H1 (cell line): ENCODE results near the gene PDE9A. TPM values are rescaled to one million over a fixed set of nuclear protein-coding genes. Genes with fewer than 3 reads are reported as not detected.

ENCODE experiments used
- CTCF ChIA-PET: fragments of 300-600 bp; sonication (Branson Sonifier 250); formaldehyde crosslinking; loops from one replicate; lab custom pipeline; 2021; ENCODE audit not compliant: partially characterized antibody; lab: Charles Lee
- POLR2A ChIA-PET: fragments of 300-600 bp; sonication (Branson Sonifier 250); formaldehyde crosslinking; loops from one replicate; lab custom pipeline; 2021; ENCODE audit warnings: inconsistent platforms; ENCODE audit not compliant: partially characterized antibody; lab: Charles Lee
- DNase-seq, 2 experiments: peaks; one replicate each; pipeline versions ENCODE4 v3.0.0 to v3.0.0-alpha.2; 2010 to 2022; ENCODE audit warnings: low spot score in 2 of 2, low read depth in 1 of 2, mixed read lengths in 1 of 2
- FAIRE-seq: peaks from 2 replicates; lab custom pipeline; 2011; peaks lifted over from hg19 to GRCh38; lab: Jason Lieb, UNC
- H2AFZ ChIP-seq: 2 replicates; pipeline ENCODE4 v1.8.1; 2012; ENCODE audit warnings: low read length, inconsistent platforms
- H2AK5ac ChIP-seq: 2 replicates; pipeline ENCODE4 v1.6.1; 2013; ENCODE audit warnings: low read depth, low read length
- H2BK120ac ChIP-seq: replicated peaks from 2 replicates; pipeline ENCODE3; 2013; ENCODE audit warnings: low read depth, low read length, inconsistent platforms
- H2BK12ac ChIP-seq: 2 replicates; pipeline ENCODE4 v1.6.1; 2013; ENCODE audit warnings: low read depth, low read length
- H2BK15ac ChIP-seq: 2 replicates; pipeline ENCODE4 v1.6.1; 2013; ENCODE audit warnings: low read length
- H2BK20ac ChIP-seq: 2 replicates; pipeline ENCODE4 v1.6.1; 2013; ENCODE audit warnings: low read length
- H2BK5ac ChIP-seq: 2 replicates; pipeline ENCODE4 v1.6.1; 2013; ENCODE audit warnings: low read depth, low read length
- H3K14ac ChIP-seq: 2 replicates; pipeline ENCODE4 v1.6.1; 2013; ENCODE audit warnings: inconsistent platforms; ENCODE audit not compliant: insufficient read length
- H3K18ac ChIP-seq: 2 replicates; pipeline ENCODE4 v1.6.1; 2013; ENCODE audit warnings: low read length; ENCODE audit errors: extremely low read depth
- H3K23ac ChIP-seq: 2 replicates; pipeline ENCODE4 v1.6.1; 2013; ENCODE audit warnings: inconsistent platforms; ENCODE audit not compliant: insufficient read length
- H3K23me2 ChIP-seq: 2 replicates; pipeline ENCODE4 v1.6.1; 2013; ENCODE audit warnings: low read depth, low read length
- H3K27ac ChIP-seq: 2 replicates; pipeline ENCODE4 v1.6.1; 2011; ENCODE audit warnings: low read depth, low read length, inconsistent platforms
- H3K27me3 ChIP-seq, 4 experiments: replicated peaks in 1 of 4; 1 replicate in 1 of 4; 2 replicates in 3 of 4; pipeline versions ENCODE4 v1.6.1 to v1.8.1; 2011 to 2013; ENCODE audit warnings: low read length in 3 of 4, mild to moderate bottlenecking in 3 of 4, inconsistent platforms in 2 of 4, mixed read lengths in 2 of 4, moderate library complexity in 1 of 4; ENCODE audit not compliant: control insufficient read depth in 3 of 4, insufficient read depth in 3 of 4; ENCODE audit errors: extremely low read depth in 1 of 4
- H3K36me3 ChIP-seq, 4 experiments: 2 replicates each; pipeline versions ENCODE4 v1.6.1 to v1.8.1; 2011 to 2013; ENCODE audit warnings: mild to moderate bottlenecking in 4 of 4, low read length in 3 of 4, moderate library complexity in 2 of 4, control low read depth in 1 of 4, inconsistent platforms in 1 of 4; ENCODE audit not compliant: insufficient read depth in 4 of 4, control insufficient read depth in 2 of 4
- H3K4ac ChIP-seq: replicated peaks from 2 replicates; pipeline ENCODE3; 2013; ENCODE audit warnings: low read length, low read depth, mixed read lengths, inconsistent platforms; ENCODE audit not compliant: insufficient read length
- H3K4me1 ChIP-seq, 4 experiments: replicated peaks in 1 of 4; 1 replicate in 1 of 4; 2 replicates in 3 of 4; pipeline versions ENCODE4 v1.6.1 to v1.8.1; 2011 to 2013; ENCODE audit warnings: low read length in 3 of 4, inconsistent platforms in 2 of 4, mixed read lengths in 1 of 4; ENCODE audit not compliant: insufficient read depth in 4 of 4, control insufficient read depth in 3 of 4
- H3K4me2 ChIP-seq, 2 experiments: 2 replicates each; pipeline versions ENCODE4 v1.6.1 to v1.8.1; 2011 to 2013; ENCODE audit warnings: low read depth in 2 of 2, low read length in 2 of 2, control low read depth in 1 of 2, inconsistent platforms in 1 of 2, mild to moderate bottlenecking in 1 of 2; ENCODE audit not compliant: insufficient read depth in 1 of 2
- H3K4me3 ChIP-seq, 4 experiments: fragments of 200-600, 300-600 bp in 1 of 4; sonication (generic), shearing (Covaris generic), sonication (Bioruptor Twin) in 1 of 4; 2 replicates each; pipeline versions ENCODE4 v1.5.1 to v1.8.1; 2011 to 2016; ENCODE audit warnings: low read length in 4 of 4, low read depth in 3 of 4, control low read depth in 2 of 4, inconsistent platforms in 2 of 4, mild to moderate bottlenecking in 2 of 4, mixed read lengths in 1 of 4, moderate library complexity in 1 of 4; ENCODE audit not compliant: insufficient read depth in 2 of 4; ENCODE audit errors: extremely low read depth in 1 of 4
- H3K56ac ChIP-seq: replicated peaks from 2 replicates; pipeline ENCODE3; 2013; ENCODE audit warnings: low read depth, mild to moderate bottlenecking, mixed read lengths, low read length, inconsistent platforms; ENCODE audit not compliant: insufficient read length
- H3K79me1 ChIP-seq: 2 replicates; pipeline ENCODE4 v1.6.1; 2013; ENCODE audit warnings: low read depth, low read length, control low read depth
- H3K79me2 ChIP-seq, 2 experiments: 2 replicates each; pipeline versions ENCODE4 v1.6.1 to v1.8.1; 2012 to 2013; ENCODE audit warnings: low read length in 2 of 2, mild to moderate bottlenecking in 2 of 2, inconsistent platforms in 1 of 2; ENCODE audit not compliant: insufficient read depth in 2 of 2, control insufficient read depth in 1 of 2
- H3K9ac ChIP-seq, 4 experiments: replicated peaks in 1 of 4; 1 replicate in 1 of 4; 2 replicates in 3 of 4; pipeline versions ENCODE4 v1.6.1 to v1.8.1; 2011 to 2013; ENCODE audit warnings: low read depth in 3 of 4, low read length in 3 of 4, control low read depth in 2 of 4, mild to moderate bottlenecking in 2 of 4, moderate library complexity in 2 of 4, inconsistent platforms in 1 of 4; ENCODE audit errors: extremely low read depth in 1 of 4
- H3K9me3 ChIP-seq, 2 experiments: 2 replicates each; pipeline versions ENCODE4 v1.6.1 to v1.8.1; 2012 to 2013; ENCODE audit warnings: mild to moderate bottlenecking in 2 of 2, moderate library complexity in 2 of 2, control low read depth in 1 of 2, inconsistent platforms in 1 of 2, low read depth in 1 of 2, low read length in 1 of 2, mixed read lengths in 1 of 2; ENCODE audit not compliant: insufficient read depth in 2 of 2
- H4K20me1 ChIP-seq, 2 experiments: replicated peaks in 1 of 2; 2 replicates each; pipeline versions ENCODE3 to v1.8.1; 2011 to 2013; ENCODE audit warnings: inconsistent platforms in 2 of 2, low read length in 2 of 2, mild to moderate bottlenecking in 1 of 2; ENCODE audit not compliant: insufficient read depth in 2 of 2, control insufficient read depth in 1 of 2
- H4K5ac ChIP-seq: 2 replicates; pipeline ENCODE4 v1.6.1; 2013; ENCODE audit warnings: low read length, low read depth, mixed read lengths, inconsistent platforms; ENCODE audit not compliant: insufficient read length
- H4K8ac ChIP-seq: 2 replicates; pipeline ENCODE4 v1.8.0; 2013; ENCODE audit warnings: mild to moderate bottlenecking, moderate library complexity, low read length, inconsistent platforms; ENCODE audit not compliant: insufficient read depth; ENCODE audit errors: extremely low read depth
- H4K91ac ChIP-seq: replicated peaks from 2 replicates; pipeline ENCODE3; 2013; ENCODE audit warnings: low read length, mixed read lengths, inconsistent platforms; ENCODE audit not compliant: insufficient read length
- CTCF ChIP-seq, 3 experiments: IDR thresholded peaks; 1 replicate in 2 of 3; 2 replicates in 1 of 3; pipeline versions ENCODE4 v1.5.1 to v1.6.1; 2011; ENCODE audit warnings: low read length in 3 of 3, mild to moderate bottlenecking in 3 of 3, inconsistent platforms in 2 of 3, low read depth in 1 of 3, moderate library complexity in 1 of 3; ENCODE audit not compliant: insufficient read depth in 1 of 3; ENCODE audit errors: control extremely low read depth in 1 of 3
- EP300 ChIP-seq, 2 experiments: IDR thresholded peaks; 1 replicate in 1 of 2; 2 replicates in 1 of 2; pipeline ENCODE4 v1.6.1; 2011 to 2012; ENCODE audit warnings: low read depth in 2 of 2, low read length in 2 of 2, mild to moderate bottlenecking in 2 of 2, borderline replicate concordance in 1 of 2, inconsistent platforms in 1 of 2, moderate library complexity in 1 of 2
- MAFK ChIP-seq: IDR thresholded peaks from 2 replicates; pipeline ENCODE4 v1.6.1; 2012; ENCODE audit warnings: low read depth, mild to moderate bottlenecking, improper control_type of control experiment, low read length
- NRF1 ChIP-seq: IDR thresholded peaks from 2 replicates; pipeline ENCODE4 v1.6.1; 2011; ENCODE audit warnings: mild to moderate bottlenecking, low read depth, low read length, improper control_type of control experiment
- PHF8 ChIP-seq: fragments of 200-600 bp; sonication (generic); conservative IDR thresholded peaks from 2 replicates; pipeline ENCODE4 v1.7.1; 2012; ENCODE audit warnings: low read depth, mild to moderate bottlenecking, inconsistent platforms, low read length, moderate library complexity
- SIX5 ChIP-seq: IDR thresholded peaks from 2 replicates; pipeline ENCODE4 v1.6.1; 2011; ENCODE audit warnings: mild to moderate bottlenecking, low read depth, low read length
- SP4 ChIP-seq: IDR thresholded peaks from 2 replicates; pipeline ENCODE4 v1.6.1; 2012; ENCODE audit warnings: low read length, inconsistent platforms
- TCF12 ChIP-seq: IDR thresholded peaks from 2 replicates; pipeline ENCODE4 v1.6.1; 2011; ENCODE audit warnings: low read depth, mild to moderate bottlenecking, low read length
- WGBS, 2 experiments: shearing (Covaris generic) in 1 of 2; methylation state at CpG; one replicate each; pipeline versions ENCODE4 v1.1.6 to v1.1.7; 2013 to 2015; ENCODE audit warnings: low lambda C conversion rate in 2 of 2, mixed read lengths in 2 of 2, inconsistent platforms in 1 of 2, low coverage in 1 of 2, missing lambda C conversion rate in 1 of 2; ENCODE audit not compliant: insufficient replicate concordance in 2 of 2, insufficient coverage in 1 of 2, insufficient read length in 1 of 2; ENCODE audit errors: extremely low coverage in 1 of 2, missing lambda C conversion rate in 1 of 2; 5-methylcytosine and 5-hydroxymethylcytosine counted together
- polyA plus RNA-seq, 7 experiments: library from polyadenylated mRNA; depleted of rRNA in 3 of 7; stranded (reverse) in 5 of 7; unstranded in 2 of 7; fragments of >200 nt in 5 of 7; fragments of 200-250 nt in 2 of 7; gene quantifications; 1 replicate in 5 of 7; 2 replicates in 1 of 7; 4 replicates in 1 of 7; pipeline versions ENCODE4 v1.2.1 to v1.2.3, GENCODE V29; 2011 to 2013; ENCODE audit warnings: missing spikeins in 2 of 7, mixed read lengths in 2 of 7
- total RNA-seq: library from RNA; stranded (reverse); fragmentation: NEBNext Ultra II Directional; extraction: Animal tissue kit (Norgen Biotek cat#: 25700); gene quantifications from 2 replicates; pipeline ENCODE4 v1.2.1, GENCODE V29; 2021

The PDE9A gene
- total and polyA plus RNA-seq, 2 of the 8 experiments (the other 6 are each of a cell fraction or from before 2014, with no cell fraction given), result 39.2 to 45.9 TPM

GRCh38 chr21:42613756-42614155, 39.7 kb upstream of the PDE9A start:
- Histone ChIP-seq H2BK15ac (no peak overlapping the region), H2BK12ac (no peak overlapping the region), H2AK5ac (no peak overlapping the region), H3K4me1 (no peaks in the 10 kb centered on the region), H3K79me2 (no peaks in the 10 kb centered on the region), H4K20me1 (peaks cover 0 to 7% of the 10 kb centered on the region in 2 experiments), H3K4ac (no peak overlapping the region), H2BK20ac (no peak overlapping the region), H3K36me3 (no peaks in the 10 kb centered on the region; a peak in 1 of 8 replicates), H4K8ac (no peak overlapping the region), H3K14ac (no peak overlapping the region), H2BK5ac (no peak overlapping the region), H3K18ac (no peak overlapping the region), H3K9me3 (no peaks in the 10 kb centered on the region), H3K23me2 (peaks cover 11% of the 10 kb centered on the region; the same call in 1 of the 2 replicates), H4K5ac (no peak overlapping the region), H4K91ac (no peak overlapping the region), H3K56ac (no peak overlapping the region), H3K4me3 (no peak overlapping the region), H3K23ac (no peak overlapping the region)
- CTCF ChIA-PET, result interaction anchor here (1.4 kb wide), 1 partner anchor 21 kb away, joined by 5 read pairs; no protein-coding TSS in a partner anchor
- DNase-seq (no peak), FAIRE-seq (no peak)
- TF ChIP-seq MAFK (no peak), NRF1 (no peak), CTCF (IDR thresholded peaks at IDR 0.05; ENCODE audit: control extremely low read depth in 1 of 3, insufficient read depth in 1 of 3, low read depth in 1 of 3, low read length in 3 of 3) (no peak), EP300 (IDR thresholded peaks at IDR 0.05; ENCODE audit: borderline replicate concordance in 1 of 2, low read depth in 2 of 2, low read length in 2 of 2) (no peak), SIX5 (no peak), TCF12 (no peak), PHF8 (no peak), SP4 (no peak)
- TF ChIP-seq, all 59 proteins: peak for 0
- Histone ChIP-seq H3K9ac (no peak overlapping the region), H2BK120ac (no peak overlapping the region), H3K27me3 (peaks cover 0 to 2% (median 0%) of the 10 kb centered on the region in 4 experiments; a peak in 2 of 7 replicates), H2AFZ (no peak overlapping the region), H3K79me1 (no peaks in the 10 kb centered on the region), H3K4me2 (no peak overlapping the region), H3K27ac (no peak overlapping the region)
- 91% methylated on average over 5 of the region's 5 CpGs; no CpG with 5 or more reads in 1 of the 2 experiments for WGBS, 2 experiments
- POLR2A ChIA-PET, result no interaction called here
